Measurements from ENCODE around the gene RUNX2.

GRCh38 chr6:45541934-45542333 lies 213.8 kb downstream of the RUNX2 start:
- TF ChIP-seq CTCF (IDR thresholded peaks at IDR 0.05 in 2 of 3, conservative IDR thresholded peaks at IDR 0.05 in 1 of 3; ENCODE audit: control insufficient read depth in 2 of 3, extremely low read depth in 1 of 3, insufficient read depth in 1 of 3, low read depth in 3 of 3, low read length in 3 of 3) (no peak), CEBPZ (IDR thresholded peaks at IDR 0.05; ENCODE audit: low read depth, low read length) (no peak), ZZZ3 (IDR thresholded peaks at IDR 0.05; ENCODE audit: control insufficient read depth, insufficient read length, low read depth) (no peak), ATF3 (IDR thresholded peaks at IDR 0.05; ENCODE audit: borderline replicate concordance, extremely low read depth, low read depth, low read length) (no peak), SPI1 (IDR thresholded peaks at IDR 0.05; ENCODE audit: borderline replicate concordance, insufficient read depth, low read depth, low read length) (no peak)
